Measurements from ENCODE around the gene OPA1.

OPA1 gene

DNA sequence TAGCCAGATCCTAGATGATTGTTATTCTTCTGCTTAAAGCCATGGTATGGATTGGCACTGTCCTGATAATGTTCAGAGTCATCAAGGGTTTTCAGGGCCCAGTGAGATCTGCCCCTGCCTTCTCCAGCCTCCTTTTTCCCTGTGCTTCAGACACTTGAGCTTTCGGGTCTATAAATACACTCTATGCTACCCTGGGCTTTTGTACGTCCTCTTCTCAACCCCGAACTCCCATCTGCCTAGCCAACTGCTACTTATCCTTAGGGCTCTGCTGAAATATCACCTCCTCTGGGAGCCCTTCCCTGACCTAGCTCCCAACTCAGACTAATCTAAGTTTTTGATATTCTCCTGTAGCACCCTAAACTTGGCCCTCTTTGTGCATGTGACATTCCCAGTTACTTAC, 115.3 kb downstream of the OPA1 start:
- DNase-seq (ENCODE audit: low read depth in 3 of 3): no peak

DNA sequence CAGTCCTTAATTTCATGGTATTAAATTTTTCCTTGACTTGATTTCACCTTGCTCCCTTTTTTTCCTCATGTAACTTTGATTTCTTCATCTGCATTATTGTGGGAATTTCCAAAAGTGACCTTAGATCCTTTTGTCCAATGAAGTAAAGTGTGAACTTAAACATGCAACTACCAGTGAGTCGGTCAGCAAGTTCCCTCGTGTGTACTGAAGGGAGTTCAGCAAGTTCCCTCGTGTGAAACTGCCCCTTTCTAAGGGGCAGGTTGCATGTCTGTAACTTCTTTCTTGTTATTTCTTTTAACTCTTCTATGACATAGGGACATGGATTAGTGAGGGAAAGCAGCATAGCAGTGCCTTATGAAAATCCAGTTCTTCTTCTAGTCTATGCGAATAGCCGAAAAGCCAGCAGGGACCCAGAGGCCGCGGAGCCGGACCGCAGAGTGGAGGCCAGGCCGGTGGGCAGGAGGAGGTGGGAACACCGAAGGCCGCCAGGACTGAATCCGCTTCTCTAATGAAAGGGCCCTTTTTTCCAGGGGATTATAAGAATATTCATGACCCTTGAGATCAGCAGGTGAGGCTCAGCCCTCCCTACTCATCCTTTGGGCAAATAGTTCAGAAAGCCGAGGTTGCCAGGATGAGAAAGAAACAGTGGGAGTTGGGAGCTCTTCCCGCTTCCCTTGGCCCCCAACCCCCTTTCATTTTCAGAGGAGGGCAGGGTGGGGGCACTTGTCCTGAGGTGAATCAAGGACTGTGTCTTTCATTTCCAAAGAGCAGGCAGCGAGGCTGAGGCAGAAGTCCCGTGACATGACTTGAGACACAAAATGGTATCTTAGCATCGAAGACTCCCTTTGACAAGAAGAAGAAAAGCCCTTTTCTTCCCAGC, 117.5 kb downstream of the OPA1 start:
- DNase-seq (ENCODE audit: low read depth in 3 of 3): no peak

DNA sequence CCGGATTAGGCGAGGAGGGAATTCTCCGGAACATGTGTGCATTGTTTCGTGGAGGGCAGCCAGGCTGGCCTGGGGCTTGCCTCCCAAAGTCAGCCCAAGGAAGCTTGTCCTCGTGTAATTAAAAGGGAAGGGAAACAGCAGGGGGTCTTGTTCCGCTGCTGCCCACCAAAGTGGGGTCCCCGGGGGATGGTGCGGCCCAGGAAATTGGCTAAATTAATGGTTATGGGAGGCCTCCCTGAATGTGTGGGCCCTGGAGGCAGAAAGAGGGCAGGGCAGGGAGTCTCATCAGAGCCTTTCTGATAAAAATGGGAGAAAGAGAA, 118.1 kb downstream of the OPA1 start:
- DNase-seq (ENCODE audit: low read depth in 3 of 3): no peak

DNA sequence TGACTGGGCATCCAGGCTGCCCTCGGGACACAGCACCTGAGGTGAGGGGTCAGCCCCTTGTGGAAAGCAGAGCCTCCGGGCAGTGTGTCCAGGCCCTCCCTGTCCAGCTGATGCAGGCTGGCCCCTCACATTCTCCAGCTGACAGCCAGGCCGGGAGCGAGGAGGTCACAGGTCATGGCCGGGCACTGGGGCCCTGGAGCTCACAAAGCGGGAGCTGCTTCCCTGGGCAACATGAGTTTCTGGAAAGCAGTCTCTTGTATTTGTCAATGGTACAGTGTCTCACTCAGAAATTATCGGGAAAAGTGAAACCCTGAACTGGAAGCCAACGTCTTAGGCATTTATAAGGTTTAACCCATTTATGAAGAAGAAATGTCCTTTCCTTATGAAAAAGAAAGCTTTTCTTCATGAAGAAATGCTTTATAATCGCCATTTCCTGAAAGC, 118.5 kb downstream of the OPA1 start:
- no peak for DNase-seq (ENCODE audit: low read depth in 3 of 3)

DNA sequence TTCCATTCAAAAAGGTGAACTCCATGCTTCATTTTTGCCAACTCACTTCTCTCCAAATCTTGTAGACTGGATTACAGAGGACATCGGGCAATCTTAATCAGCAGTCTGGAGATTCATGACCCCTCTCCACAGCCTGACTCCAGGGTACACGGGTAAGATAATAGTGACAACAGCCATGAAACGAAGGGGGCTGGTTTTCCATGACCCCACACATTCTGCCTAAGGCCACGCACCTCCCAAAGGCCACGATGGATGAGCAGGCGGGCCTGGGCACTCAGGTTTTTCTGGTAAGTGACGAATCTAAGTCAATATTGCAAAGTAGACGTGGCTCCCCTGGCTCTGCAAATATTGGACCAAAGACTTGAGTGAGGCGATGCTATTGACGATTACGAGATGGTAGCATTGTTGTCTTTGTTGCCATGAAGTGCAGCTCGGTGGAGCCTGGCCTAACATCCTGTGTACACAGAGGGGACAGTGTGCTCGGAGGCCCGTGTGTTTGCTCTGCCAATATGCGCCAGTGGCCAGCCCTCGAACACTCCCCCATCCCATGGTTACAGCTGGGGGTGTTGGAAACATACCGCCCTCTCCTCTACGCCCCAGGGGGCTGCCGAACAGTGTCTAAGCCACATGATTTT, 119.1 kb downstream of the OPA1 start:
- DNase-seq (ENCODE audit: low read depth in 3 of 3): no peak

DNA sequence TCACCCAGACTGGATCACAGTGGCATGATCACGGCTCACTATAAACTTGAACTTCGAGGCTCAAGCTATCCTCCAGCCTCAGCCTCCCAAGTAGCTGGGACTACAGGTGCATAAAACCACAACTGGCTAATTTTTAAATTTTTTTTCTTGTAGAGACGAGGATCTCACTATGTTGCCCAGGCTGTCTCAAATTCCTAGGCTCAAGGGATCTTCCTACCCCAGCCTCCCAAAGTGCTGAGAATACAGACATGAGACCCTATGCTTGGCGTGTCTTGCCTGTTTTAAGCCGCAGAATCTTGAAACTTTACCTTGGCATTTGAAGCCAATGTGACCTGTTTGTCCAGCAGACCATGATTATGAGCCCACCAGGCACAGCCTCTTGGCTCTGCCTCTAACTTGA, 119.9 kb downstream of the OPA1 start:
- DNase-seq (ENCODE audit: low read depth in 3 of 3): no peak

DNA sequence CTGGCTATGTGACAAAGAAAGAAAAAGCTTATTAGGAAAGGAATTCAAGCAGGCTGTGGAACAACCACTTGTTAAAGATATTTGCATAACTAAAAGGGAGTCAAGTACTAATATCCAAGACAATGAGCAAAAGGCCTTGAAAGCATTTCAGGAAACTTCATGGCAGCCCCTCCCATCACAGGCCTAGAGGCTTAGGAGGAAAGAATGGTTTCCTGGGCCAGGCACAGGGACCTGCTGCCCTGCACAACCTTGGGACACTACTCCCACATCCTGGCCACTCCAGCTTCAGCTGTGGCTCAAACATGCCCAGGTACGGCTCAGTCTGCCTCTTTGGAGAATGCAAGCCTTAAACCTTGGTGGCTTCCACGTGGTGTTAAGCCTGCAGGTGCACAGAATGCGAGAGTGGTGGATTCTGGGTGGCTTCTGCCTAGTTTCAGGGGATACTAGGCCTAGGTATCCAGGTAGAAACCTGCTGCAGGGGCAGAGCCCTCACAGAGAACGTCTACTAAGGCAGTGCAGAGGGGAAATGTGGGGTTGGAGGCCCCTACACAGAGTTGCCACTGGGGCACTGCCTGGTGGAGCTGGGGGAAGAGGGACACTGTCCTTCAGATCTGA, 121.6 kb downstream of the OPA1 start:
- no peak for DNase-seq (ENCODE audit: low read depth in 3 of 3)

DNA sequence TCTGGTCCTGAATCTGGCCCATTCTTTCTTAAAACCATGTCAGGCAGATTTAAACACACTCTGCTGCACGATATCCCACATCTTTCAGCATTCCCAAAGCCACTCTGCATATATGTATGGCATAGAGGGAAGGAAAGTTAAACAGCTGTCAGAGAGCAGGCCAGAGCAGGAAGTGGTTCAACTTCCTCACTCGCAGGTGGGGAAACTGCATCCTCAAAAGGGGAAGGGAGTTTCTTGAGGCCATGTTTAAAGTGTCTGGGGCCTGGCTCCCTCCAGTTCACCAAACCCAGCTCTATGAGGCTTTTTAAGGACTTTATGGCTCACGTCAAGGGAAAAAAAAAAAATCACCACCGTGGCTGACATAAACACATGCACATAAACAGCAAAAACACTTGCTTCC, 123.1 kb downstream of the OPA1 start:
- no peak for DNase-seq (ENCODE audit: low read depth in 3 of 3)

DNA sequence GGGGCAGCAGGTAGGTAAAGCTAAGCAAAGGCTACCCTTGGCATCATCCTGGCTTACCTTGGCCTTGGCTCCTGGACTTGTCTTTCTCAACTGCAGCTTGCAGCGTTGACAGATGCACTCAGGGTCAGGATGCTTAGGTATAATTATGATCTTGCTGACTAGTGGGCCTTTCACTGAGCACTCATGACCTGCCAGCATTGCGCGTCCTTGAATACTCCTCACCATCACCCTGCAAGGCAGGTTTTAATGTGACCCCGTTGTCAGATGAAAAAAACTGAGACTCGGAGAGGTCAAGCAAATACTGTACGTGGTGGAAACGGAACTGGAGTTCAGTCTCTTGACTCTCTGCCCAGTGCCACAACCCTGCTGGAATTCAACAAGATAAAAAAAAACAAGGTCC, 126.7 kb downstream of the OPA1 start:
- DNase-seq (ENCODE audit: low read depth in 3 of 3): no peak

DNA sequence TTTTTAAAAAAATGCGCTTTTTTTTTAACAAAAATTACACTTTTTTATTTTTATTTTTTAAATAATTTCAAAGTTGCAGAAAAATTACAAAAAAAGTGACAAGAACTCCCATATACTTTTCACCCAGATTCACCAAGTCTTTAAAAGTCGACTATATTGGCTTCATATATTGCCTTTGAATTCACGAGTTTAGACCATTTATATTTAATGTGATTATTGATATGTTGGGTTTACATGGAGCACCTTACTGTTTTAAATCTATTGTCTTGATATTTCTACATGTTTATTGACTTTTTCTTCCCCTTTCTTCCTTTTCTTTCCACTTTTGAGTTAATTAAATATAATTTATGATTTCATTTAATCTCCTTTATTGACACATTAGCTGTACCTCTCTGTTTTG, 127.2 kb downstream of the OPA1 start:
- no peak for DNase-seq (ENCODE audit: low read depth in 3 of 3)

DNA sequence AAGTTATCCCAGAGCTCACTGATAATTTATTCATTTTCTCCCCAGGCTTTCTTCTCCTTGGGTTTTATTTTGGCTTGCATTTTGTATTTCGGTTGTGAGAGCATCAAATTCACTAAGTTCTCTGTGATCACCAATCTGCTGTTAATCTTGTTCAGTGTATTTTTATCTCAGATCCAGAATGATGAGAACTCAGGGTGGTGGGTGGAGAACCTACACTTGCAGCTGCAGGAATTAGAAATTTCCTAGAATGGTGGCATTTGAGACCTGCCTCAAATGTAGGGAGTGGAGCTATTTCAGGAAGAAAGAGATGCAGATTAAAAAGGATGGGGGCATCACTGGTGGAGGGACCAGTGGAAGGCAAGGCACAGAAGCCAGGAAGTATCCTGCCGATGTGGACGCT, 129.6 kb downstream of the OPA1 start:
- no peak for DNase-seq (ENCODE audit: low read depth in 3 of 3)

DNA sequence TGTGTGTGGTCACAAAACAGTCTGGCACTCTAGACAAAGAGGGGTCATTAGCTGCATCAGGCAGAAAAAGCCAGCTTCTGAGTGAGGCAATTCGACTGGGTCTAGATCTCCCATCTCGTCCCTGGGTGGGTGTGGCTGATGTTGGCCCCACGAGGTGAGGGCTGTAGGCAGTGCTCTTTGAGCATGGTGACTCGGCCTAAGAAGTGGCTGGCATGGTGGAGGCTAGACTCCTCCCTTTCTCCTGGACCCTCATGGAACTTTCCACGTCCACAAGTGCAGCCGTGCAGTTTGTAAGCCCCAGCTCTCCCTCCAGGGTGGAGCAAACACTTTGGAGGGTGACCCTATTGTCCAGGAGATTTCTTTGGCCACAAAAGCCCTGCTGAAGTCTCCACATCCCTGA, 134.1 kb downstream of the OPA1 start:
- no peak for DNase-seq (ENCODE audit: low read depth in 3 of 3)

DNA sequence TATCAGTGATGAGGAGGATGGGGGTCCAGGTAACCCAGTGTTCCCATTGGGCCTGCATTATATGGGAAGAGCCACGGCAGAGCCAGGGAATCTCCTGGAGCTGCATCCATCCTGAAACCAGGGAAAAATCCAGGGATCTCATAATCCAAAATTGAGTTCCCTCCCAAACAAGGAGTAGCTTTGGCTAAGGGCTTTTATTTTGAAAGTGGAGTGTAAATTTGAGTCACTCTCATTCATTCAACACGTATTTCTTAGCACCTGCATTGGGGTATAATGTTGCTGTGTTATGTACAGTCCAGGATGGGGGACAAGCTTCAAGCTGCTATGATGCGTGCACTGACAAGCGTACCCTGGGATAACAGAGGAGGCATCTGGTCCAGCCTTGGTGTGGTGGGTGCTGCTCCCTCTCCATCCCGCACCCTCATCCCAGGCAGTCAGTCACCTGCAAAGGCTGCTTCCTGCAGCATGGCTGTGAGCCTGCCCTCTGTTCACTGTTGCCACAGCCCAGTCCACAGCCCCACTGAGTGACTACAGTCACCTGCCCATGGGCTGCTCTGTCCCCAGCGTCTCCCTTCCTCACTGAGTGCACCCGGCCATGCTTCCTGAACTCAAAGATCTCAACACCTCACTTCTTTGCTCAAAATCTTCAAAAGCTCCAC, 135.6 kb downstream of the OPA1 start:
- DNase-seq (ENCODE audit: low read depth in 3 of 3): no peak

DNA sequence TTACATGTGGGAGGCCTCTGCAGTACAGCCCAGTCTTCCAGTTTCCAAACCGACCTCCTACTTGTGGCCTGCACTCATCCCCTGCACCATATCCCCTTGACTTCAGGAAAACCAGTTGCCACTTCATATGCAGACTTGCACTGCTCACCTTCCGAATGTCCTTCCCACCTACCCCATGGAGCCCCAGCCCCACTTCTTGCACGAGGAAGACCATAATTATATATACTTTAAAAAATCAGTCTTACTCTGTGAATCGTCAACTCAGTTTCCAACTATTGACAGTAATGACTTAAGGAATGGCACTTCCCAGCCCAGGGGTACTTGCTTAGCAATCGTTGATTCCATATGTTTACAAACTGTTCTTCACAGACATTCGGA, 136.1 kb downstream of the OPA1 start:
- DNase-seq (ENCODE audit: low read depth in 3 of 3): no peak

DNA sequence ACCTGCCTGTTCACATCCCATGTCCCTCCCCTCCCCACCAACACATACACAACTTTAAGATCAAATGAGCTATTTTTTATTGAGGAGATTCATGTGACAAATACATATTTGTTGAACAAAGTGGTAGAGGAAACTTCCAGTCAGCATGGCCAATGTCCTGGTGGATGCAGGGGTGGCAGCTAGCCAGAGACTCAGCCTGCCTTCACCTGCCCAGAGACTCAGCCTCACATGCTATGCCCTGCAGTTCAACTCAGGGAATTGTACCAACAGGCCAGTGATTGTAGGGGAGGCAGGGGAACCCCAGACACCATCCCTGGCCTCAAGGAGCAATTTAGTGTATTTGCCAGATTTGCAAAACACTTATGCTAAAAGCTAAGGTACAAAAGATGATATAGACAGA, 136.6 kb downstream of the OPA1 start:
- no peak for DNase-seq (ENCODE audit: low read depth in 3 of 3)

DNA sequence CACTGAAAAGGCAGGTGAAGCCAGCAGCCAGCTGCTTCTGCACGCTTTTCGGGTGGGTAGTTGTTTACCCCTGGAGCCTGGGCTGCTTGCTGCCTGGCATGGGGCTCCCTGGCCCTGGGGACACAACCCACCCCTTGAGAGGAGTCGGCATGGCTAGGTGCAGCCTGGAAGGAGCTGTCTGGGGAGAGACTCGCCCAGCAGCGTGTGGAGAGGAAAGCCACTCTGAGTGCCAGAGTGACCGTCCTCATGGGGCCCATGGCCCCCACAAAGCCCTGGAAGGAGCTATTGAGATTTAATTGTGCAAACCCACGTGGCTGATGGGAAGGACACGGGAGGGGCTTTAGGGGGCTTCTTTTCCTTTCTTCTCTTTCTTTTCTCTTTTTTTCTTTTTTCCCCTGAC, 137.5 kb downstream of the OPA1 start:
- no peak for DNase-seq (ENCODE audit: low read depth in 3 of 3)

DNA sequence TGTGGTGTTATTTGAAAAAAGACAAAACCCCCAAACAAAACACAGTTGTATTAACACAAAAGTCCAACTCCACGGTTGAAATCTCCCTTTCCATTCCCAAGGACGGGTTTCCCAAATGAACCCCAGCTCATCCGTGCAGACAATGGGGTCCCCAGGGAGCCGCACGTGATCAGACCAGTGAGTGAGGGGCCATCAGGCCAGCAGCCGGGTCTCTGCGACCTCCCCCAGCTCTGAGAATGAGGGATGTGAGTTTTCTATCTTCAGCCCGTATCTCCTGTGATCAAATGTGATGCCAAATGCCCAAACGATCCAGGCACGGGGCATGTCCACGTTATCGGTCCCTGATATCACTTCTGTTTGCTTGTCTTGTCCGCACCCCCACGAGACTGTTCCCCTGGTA, 138.0 kb downstream of the OPA1 start:
- DNase-seq (ENCODE audit: low read depth in 3 of 3): no peak

DNA sequence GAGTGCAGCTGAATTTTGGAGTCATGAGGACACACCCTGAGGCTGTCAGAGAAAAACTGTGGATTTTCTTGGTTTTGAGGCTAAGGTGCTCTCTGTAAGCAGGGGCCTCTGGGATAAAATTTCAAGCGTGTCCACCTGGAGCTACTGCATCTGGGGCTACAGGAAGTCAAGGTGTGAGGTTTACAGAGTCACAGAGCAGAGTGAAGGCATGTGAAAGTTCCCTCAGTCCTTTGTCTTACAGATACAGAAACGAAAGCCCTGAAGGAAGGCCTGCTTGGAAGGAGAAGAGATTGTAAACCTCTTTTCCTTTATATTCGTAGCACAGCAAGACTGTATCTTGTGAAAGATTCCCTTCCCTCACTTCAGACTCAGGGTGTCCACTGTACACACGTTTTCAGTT, 138.6 kb downstream of the OPA1 start:
- DNase-seq (ENCODE audit: low read depth in 3 of 3): no peak

DNA sequence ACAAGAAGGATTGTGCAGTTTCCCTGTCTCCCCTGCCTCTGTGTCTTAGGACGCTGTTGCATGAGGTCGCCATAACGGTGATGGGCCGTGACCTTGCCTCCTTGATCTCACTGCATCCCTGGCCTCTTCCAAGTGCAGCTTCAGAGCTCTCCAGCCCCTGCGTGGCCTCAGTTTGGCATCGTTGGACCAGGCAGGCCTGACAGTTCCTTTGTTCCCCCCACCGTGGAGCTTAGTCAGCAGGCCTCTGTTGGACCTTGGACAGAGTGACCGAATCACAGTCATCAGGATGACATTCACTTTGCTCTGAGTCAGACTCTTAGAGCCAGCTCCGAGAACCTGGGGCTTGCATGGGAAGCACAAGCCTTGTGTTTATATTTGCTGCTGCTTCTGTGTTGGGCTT, 139.4 kb downstream of the OPA1 start:
- no peak for DNase-seq (ENCODE audit: low read depth in 3 of 3)

DNA sequence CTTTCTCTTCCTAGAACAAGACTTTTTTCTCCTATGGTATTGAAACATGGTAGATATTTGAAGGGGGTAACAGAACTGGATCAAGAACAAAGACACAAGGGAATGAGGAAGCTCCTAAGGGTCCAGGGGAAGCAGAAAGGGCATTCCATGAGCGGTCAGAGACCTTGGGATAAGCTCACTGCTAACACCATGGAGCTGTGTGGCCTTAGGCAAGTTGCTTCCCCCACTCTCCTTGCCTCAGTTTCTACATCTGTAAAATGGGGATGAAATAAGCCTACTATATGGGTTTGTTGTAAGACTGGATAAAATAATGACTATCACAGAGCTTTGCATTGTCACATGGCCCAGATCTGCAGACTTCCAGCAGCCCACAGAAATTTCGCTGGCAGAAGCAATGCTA, 139.8 kb downstream of the OPA1 start:
- DNase-seq (ENCODE audit: low read depth in 3 of 3): no peak

DNA sequence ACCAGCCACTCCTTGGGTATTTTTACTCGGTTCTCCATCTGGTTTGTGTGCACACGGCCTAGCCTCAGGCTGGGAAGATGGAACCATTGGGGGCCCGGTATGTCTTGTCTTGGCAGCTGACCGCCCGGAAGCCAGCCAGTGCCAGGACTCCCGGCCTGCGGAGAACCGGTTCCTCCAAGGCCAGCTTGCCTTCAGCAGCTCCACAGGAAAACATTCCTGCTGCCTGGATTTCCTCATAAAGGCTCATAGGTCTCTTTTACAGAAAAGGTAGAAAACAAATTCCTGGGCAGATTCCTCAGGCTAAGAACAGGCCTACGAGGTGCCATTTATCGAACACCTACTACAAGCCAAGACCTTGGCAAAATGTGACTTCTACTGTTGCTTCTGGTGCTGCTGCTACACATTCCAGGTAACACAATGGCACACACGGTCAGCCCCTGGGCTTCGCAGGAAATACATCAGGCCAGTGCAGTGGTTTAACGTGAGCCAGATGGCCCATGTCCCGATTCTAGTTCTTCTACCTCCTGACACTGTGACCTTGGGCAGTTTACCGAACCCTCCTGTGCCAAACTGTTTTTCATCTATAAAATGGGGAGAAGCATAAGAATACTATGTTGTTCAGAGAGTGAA, 141.8 kb downstream of the OPA1 start:
- DNase-seq (ENCODE audit: low read depth in 3 of 3): no peak

DNA sequence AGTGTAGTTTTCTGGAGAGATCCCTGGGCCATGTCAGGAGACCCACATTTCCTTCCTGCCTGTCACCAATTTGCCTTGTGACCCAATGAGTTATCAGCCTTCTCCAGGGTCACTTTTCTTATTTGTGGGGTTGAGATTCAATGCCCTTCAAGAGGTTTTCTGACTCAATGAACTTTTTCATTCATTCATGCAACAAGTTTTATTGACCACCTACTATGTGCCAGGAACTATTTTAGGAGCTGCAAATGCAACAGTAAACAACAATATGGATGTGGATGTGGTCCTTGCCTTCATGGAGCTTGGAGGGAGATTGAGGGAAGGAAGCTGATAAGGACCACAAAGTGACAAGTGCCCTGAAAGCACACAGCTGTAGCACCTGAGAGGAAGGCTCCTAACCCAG, 142.8 kb downstream of the OPA1 start:
- DNase-seq (ENCODE audit: low read depth in 3 of 3): no peak
